IPS-20b (cell line): ENCODE data around the gene KYAT1.

Source experiments
- H3K27ac ChIP-seq: one replicate; pipeline ENCODE4 v1.5.1; 2013; ENCODE audit warnings: low read length
- H3K27me3 ChIP-seq: 2 replicates; pipeline ENCODE4 v1.6.1; 2013; ENCODE audit warnings: mild to moderate bottlenecking, low read length, inconsistent platforms; ENCODE audit not compliant: insufficient read depth
- H3K36me3 ChIP-seq: 2 replicates; pipeline ENCODE4 v1.6.1; 2013; ENCODE audit warnings: low read depth, mild to moderate bottlenecking, inconsistent platforms, low read length, moderate library complexity; ENCODE audit not compliant: insufficient read depth
- H3K4me1 ChIP-seq: 2 replicates; pipeline ENCODE4 v1.6.1; 2013; ENCODE audit warnings: mild to moderate bottlenecking, control low read depth, inconsistent platforms, low read length, moderate library complexity; ENCODE audit not compliant: insufficient read depth
- H3K4me3 ChIP-seq: 2 replicates; pipeline ENCODE4 v1.5.1; 2013; ENCODE audit warnings: mild to moderate bottlenecking, low read length, inconsistent platforms
- H3K9ac ChIP-seq: 2 replicates; pipeline ENCODE4 v1.6.1; 2013; ENCODE audit warnings: low read depth, mild to moderate bottlenecking, inconsistent platforms, low read length, moderate library complexity
- H3K9me3 ChIP-seq: 2 replicates; pipeline ENCODE4 v1.6.1; 2013; ENCODE audit warnings: mild to moderate bottlenecking, low read depth, low read length, inconsistent platforms; ENCODE audit not compliant: insufficient read depth

Gene KYAT1

GRCh38 chr9:128828719-128829452, 52.9 kb downstream of the KYAT1 start:
- Histone ChIP-seq H3K36me3 (peaks cover 61% of the 10 kb centered on the region), H3K27ac (peak overlapping the region; percentile 13), H3K4me3 (peak overlapping the region; percentile 83), H3K4me1 (0 out of 2 replicates have a peak, but pooled peaks cover 4% of the 10 kb centered on the region), H3K9ac (peak overlapping the region; percentile 85), H3K9me3 (no peaks in the 10 kb centered on the region), H3K27me3 (no peaks in the 10 kb centered on the region)

- peaks cover 61% of the 10 kb centered on the region for H3K36me3 ChIP-seq
- H3K27me3 ChIP-seq, result no peaks in the 10 kb centered on the region
- H3K4me1 ChIP-seq, result 0 out of 2 replicates have a peak, but pooled peaks cover 4% of the 10 kb centered on the region
- peak overlapping the region; percentile 83; the same call in 1 of the 2 replicates for H3K4me3 ChIP-seq
- no peak overlapping the region for H3K9ac ChIP-seq
- no peaks in the 10 kb centered on the region for H3K9me3 ChIP-seq
- no peak overlapping the region for H3K27ac ChIP-seq
Observed at GRCh38 chr9:128828267-128828666, 53.5 kb downstream of the KYAT1 start.

GRCh38 chr9:128825923-128826700, 55.6 kb downstream of the KYAT1 start:
- Histone ChIP-seq H3K27ac (no peak overlapping the region), H3K36me3 (peaks cover 70% of the 10 kb centered on the region), H3K9me3 (no peaks in the 10 kb centered on the region), H3K27me3 (no peaks in the 10 kb centered on the region), H3K4me1 (0 out of 2 replicates have a peak, but pooled peaks cover 4% of the 10 kb centered on the region), H3K9ac (no peak overlapping the region), H3K4me3 (no peak overlapping the region)

DNA sequence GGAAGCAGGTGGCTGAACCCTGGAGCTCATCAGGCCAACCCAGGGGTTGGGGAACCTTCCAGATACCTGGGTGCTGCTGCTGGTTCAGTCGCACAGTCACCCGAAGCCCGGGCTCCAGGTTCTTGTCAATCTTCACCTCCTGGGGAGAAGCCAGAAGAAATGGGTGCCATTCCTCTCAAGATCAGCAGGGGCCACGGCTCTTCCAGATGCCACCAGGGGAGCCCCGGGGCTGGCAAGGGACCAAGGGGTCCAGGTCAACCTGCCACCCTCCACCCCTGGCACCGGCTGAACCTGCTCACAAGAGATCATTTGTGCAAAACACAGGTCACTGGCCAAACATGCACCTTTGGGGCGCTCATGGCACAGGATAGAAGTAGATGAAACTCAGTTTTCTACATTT, 56.8 kb downstream of the KYAT1 start:
- H3K27ac ChIP-seq, result no peak overlapping the region
- no peaks in the 10 kb centered on the region for H3K27me3 ChIP-seq
- no peak overlapping the region for H3K4me3 ChIP-seq
- 0 out of 2 replicates have a peak, but pooled peaks cover 4% of the 10 kb centered on the region for H3K4me1 ChIP-seq
- H3K9ac ChIP-seq, result no peak overlapping the region
- H3K36me3 ChIP-seq, result peaks cover 70% of the 10 kb centered on the region
- no peaks in the 10 kb centered on the region for H3K9me3 ChIP-seq

- Histone ChIP-seq H3K27me3 (no peaks in the 10 kb centered on the region), H3K27ac (no peak overlapping the region), H3K36me3 (peaks cover 70% of the 10 kb centered on the region), H3K9me3 (no peaks in the 10 kb centered on the region), H3K9ac (no peak overlapping the region), H3K4me1 (0 out of 2 replicates have a peak, but pooled peaks cover 4% of the 10 kb centered on the region), H3K4me3 (no peak overlapping the region)
Observed at GRCh38 chr9:128823903-128824406, 57.8 kb downstream of the KYAT1 start.

GRCh38 chr9:128823362-128823902, 58.3 kb downstream of the KYAT1 start:
- no peak overlapping the region for H3K9ac ChIP-seq
- no peaks in the 10 kb centered on the region for H3K9me3 ChIP-seq
- H3K27ac ChIP-seq, result no peak overlapping the region
- H3K27me3 ChIP-seq, result no peaks in the 10 kb centered on the region
- H3K4me1 ChIP-seq, result 0 out of 2 replicates have a peak, but pooled peaks cover under 1% of the 10 kb centered on the region
- no peak overlapping the region for H3K4me3 ChIP-seq
- H3K36me3 ChIP-seq, result peaks cover 70% of the 10 kb centered on the region

- H3K4me1 ChIP-seq, result no peaks in the 10 kb centered on the region
- peaks cover 63% of the 10 kb centered on the region for H3K36me3 ChIP-seq
- no peak overlapping the region for H3K27ac ChIP-seq
- H3K9me3 ChIP-seq, result no peaks in the 10 kb centered on the region
- no peaks in the 10 kb centered on the region for H3K27me3 ChIP-seq
- H3K9ac ChIP-seq, result no peak overlapping the region
- H3K4me3 ChIP-seq, result no peak overlapping the region
Observed at GRCh38 chr9:128822407-128823042, 59.2 kb downstream of the KYAT1 start.

- no peaks in the 10 kb centered on the region for H3K4me1 ChIP-seq
- H3K36me3 ChIP-seq, result peaks cover 56% of the 10 kb centered on the region
- H3K27ac ChIP-seq, result no peak overlapping the region
Observed at GRCh38 chr9:128821584-128822406, 60.0 kb downstream of the KYAT1 start.

DNA sequence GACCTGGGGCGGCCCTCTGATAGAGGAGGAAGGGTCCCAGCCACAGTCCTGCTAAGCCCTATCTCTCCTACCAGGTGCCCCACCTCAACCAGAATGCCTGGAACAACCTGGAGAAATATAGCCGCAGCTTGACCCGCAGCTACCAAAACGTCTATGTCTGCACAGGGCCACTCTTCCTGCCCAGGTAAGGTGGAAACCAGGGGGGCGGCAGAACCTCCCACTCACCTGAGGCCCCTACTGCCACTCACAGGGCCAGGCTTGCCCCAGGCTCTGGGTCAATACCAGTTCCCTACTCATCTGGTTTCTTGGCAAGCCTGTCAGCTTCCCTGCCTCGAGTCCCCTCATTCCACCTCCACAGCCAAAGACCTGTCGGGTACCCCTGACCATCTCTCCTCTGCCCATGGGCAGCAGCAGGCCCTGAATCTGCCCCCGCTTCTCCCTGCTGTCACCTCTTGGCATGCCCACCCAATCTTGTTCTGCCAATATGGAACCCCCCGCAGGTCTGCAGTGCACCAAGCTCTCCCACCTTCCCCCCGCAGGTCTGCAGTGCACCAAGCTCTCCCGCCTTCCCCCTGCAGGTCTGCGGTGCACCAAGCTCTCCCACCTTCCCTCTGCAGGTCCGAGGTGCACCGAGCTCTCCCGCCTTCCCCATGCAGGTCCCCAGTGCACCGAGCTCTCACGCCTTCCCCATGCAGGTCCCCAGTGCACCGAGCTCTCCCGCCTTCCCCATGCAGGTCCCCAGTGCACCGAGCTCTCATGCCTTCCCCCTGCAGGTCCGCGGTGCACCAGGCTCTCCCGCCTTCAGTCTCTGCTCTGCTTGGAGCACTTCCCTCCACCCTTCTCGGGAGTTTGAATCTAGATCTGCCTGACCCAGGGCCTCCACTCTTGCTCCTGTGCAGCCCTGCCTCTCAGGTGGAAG, 60.8 kb downstream of the KYAT1 start:
- Histone ChIP-seq H3K4me1 (no peaks in the 10 kb centered on the region), H3K27me3 (no peaks in the 10 kb centered on the region), H3K9me3 (no peaks in the 10 kb centered on the region), H3K4me3 (no peak overlapping the region), H3K36me3 (peaks cover 47% of the 10 kb centered on the region), H3K9ac (no peak overlapping the region), H3K27ac (no peak overlapping the region)

More at GRCh38 chr9:128821584-128822406, 60.0 kb downstream of the KYAT1 start:
- Histone ChIP-seq H3K4me3 (no peak overlapping the region), H3K9ac (no peak overlapping the region), H3K9me3 (no peaks in the 10 kb centered on the region), H3K27me3 (no peaks in the 10 kb centered on the region)
